Naive thymus-derived CD8-positive, alpha-beta T cell (primary cell): ENCODE results near the gene SLC39A10. TPM values are rescaled to one million over a fixed set of nuclear protein-coding genes. Genes with fewer than 3 reads are reported as not detected.
"Not testable (repeated sequence)": the region's sequence is repeated elsewhere in the genome, so short reads cannot be mapped to it uniquely, and the experiment has no call there.

Experiments used
- ATAC-seq, 2 donors: fragments of 150-1000 bp; cut with Tn5 transposase in 1 of 2; sonication (Bioruptor Pico), chemical (Tn5 transposase) in 1 of 2; 1 replicate in 1 of 2; 2 replicates in 1 of 2; pipeline ENCODE4 v1.10.0; 2021; ENCODE audit warnings: mild to moderate bottlenecking in 2 of 2, moderate library complexity in 2 of 2
- POLR2A ChIA-PET: fragments of 350-600 bp; sonication (Branson Sonifier 250); formaldehyde crosslinking; loops from one replicate; lab custom pipeline; 2021; ENCODE audit warnings: antibody characterized with exemption; lab: Charles Lee
- DNase-seq, 10 donors: peaks; one replicate each; pipeline versions ENCODE4 v3.0.0 to v3.0.0-alpha.2; 2020 to 2022
- H3K27ac Mint-ChIP-seq, 10 donors: one replicate each; pipeline ENCODE4 v1.8.0; 2020 to 2022; ENCODE audit warnings: mild to moderate bottlenecking in 10 of 10, mixed read lengths in 10 of 10, moderate library complexity in 4 of 10, inconsistent platforms in 1 of 10
- H3K27me3 Mint-ChIP-seq, 5 donors: one replicate each; pipeline ENCODE4 v1.8.0; 2021 to 2022; ENCODE audit warnings: mixed read lengths in 5 of 5
- H3K36me3 Mint-ChIP-seq, 3 donors: one replicate each; pipeline ENCODE4 v1.8.0; 2020 to 2022; ENCODE audit warnings: mixed read lengths in 3 of 3, mild to moderate bottlenecking in 2 of 3, inconsistent platforms in 1 of 3
- H3K4me1 Mint-ChIP-seq, 4 donors: one replicate each; pipeline ENCODE4 v1.8.0; 2021 to 2022; ENCODE audit warnings: mixed read lengths in 4 of 4
- H3K4me3 Mint-ChIP-seq, 10 donors: one replicate each; pipeline ENCODE4 v1.8.0; 2020 to 2022; ENCODE audit warnings: mild to moderate bottlenecking in 10 of 10, mixed read lengths in 10 of 10, moderate library complexity in 6 of 10, inconsistent platforms in 1 of 10
- H3K9me3 Mint-ChIP-seq, 9 donors: one replicate each; pipeline ENCODE4 v1.8.0; 2020 to 2022; ENCODE audit warnings: mixed read lengths in 9 of 9, mild to moderate bottlenecking in 3 of 9, inconsistent platforms in 1 of 9, moderate library complexity in 1 of 9
- polyA plus RNA-seq, 3 donors: library from polyadenylated mRNA; unstranded; fragments of 300-500 nt; fragmentation: Illumina TruSeq; gene quantifications; one replicate each; pipeline ENCODE4 v1.2.3, GENCODE V29; 2021
- total RNA-seq, 8 experiments: library from RNA in 2 of 8; stranded (reverse) in 2 of 8; gene quantifications; one replicate each; pipeline ENCODE4 v1.2.3 and lab custom pipeline; 2021 to 2026

The SLC39A10 gene
- total and polyA plus RNA-seq, 5 experiments from 2014 or later = 8.1 to 80.4 (median 14.6) TPM

GRCh38 chr2:195677290-195677689 lies 20.3 kb downstream of the SLC39A10 start:
- H3K27me3 Mint-ChIP-seq = no peaks in the 10 kb centered on the region
- H3K27ac Mint-ChIP-seq = peak overlapping the region in 9 of 10 donors; percentile 5 to 89 (median 78)
- H3K4me1 Mint-ChIP-seq = peaks cover 11 to 53% (median 42%) of the 10 kb centered on the region in 4 donors
- peaks cover 12 to 39% (median 24%) of the 10 kb centered on the region in 3 donors for H3K36me3 Mint-ChIP-seq
- peak in 1 of 10 donors; percentile 29 for DNase-seq
- POLR2A ChIA-PET = no interaction called here
- ATAC-seq = peak; percentile 52 to 56
- peak overlapping the region in 6 of 10 donors; percentile 2 to 62 (median 53) for H3K4me3 Mint-ChIP-seq
- peaks cover 0 to 5% (median 0%) of the 10 kb centered on the region in 9 donors for H3K9me3 Mint-ChIP-seq

DNA sequence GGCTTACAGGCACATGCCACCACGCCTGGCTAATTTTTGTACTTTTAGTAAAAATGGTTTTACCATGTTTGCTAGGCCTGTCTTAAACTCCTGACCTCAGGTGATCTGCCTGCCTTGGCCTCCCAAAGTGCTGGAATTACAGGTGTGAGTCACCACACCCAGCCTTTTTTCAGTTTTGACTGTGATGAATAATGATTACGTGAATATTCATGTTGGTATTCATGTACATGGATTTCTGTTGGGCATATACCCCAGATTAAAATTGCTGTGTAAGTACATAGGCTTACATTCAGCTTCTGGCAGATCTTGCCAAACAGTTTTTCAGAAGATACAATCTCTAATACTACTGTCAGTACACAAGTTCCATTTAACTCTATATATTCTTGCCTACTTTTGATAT lies 20.9 kb downstream of the SLC39A10 start:
- Mint-ChIP-seq H3K27me3 (no peaks in the 10 kb centered on the region), H3K4me1 (peaks cover 11 to 51% (median 42%) of the 10 kb centered on the region in 4 donors), H3K27ac (peak overlapping the region in 6 of 10 donors; percentile 34 to 82 (median 76)), H3K36me3 (peaks cover 12 to 41% (median 24%) of the 10 kb centered on the region in 3 donors), H3K4me3 (peak overlapping the region in 2 of 10 donors; percentile 10 to 41), H3K9me3 (peaks cover 0 to 5% (median 0%) of the 10 kb centered on the region in 9 donors)
- no peak for ATAC-seq
- POLR2A ChIA-PET = no interaction called here
- no peak for DNase-seq

DNA sequence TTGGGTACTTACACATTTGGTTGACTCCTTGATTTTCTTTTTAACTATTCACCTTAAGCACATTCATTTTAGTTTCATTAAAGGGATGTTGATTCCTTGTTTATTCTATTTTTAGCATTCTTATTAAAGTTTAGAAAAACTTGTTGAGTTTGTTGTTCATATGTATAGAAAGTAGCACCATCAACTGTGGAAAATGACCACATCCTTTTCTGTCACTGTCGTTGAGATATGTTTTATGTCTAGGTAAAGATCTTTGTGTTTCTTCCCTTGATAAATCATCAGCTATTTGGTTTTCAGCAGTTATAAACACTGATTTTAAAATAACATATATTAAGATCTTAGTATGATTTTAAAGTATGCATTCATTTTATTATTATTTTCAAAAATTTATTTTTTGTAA lies 25.1 kb downstream of the SLC39A10 start:
- H3K4me3 Mint-ChIP-seq = peak overlapping the region in 1 of 10 donors; percentile 14
- H3K36me3 Mint-ChIP-seq = peaks cover 20 to 59% (median 51%) of the 10 kb centered on the region in 3 donors
- no peaks in the 10 kb centered on the region for H3K27me3 Mint-ChIP-seq
- peaks cover 20 to 63% (median 51%) of the 10 kb centered on the region in 4 donors for H3K4me1 Mint-ChIP-seq
- peaks cover 0 to 5% (median 0%) of the 10 kb centered on the region in 9 donors for H3K9me3 Mint-ChIP-seq
- ATAC-seq (no peak), DNase-seq (no peak)
- no peak overlapping the region for H3K27ac Mint-ChIP-seq
- POLR2A ChIA-PET = no interaction called here

DNA sequence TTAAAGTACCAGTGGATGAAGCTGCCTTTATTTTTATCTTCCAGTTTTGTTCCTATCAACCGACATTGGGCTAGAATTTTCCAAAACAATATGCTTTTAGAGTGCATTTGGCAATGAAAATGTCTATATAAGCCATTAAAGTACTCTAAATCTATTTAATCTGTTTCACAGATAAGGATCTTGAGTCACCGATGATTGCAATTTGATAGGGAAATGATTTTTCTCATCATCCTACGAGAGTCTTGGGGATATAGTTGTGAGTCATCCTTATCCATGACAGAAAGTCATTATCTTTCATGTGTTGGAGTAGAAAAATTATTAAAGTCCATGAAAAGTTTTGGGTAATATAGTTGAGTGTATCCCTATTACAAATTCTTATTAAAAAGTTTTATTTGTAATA lies 26.1 kb downstream of the SLC39A10 start:
- no peak overlapping the region for H3K4me3 Mint-ChIP-seq
- H3K9me3 Mint-ChIP-seq = peaks cover 0 to 5% (median 0%) of the 10 kb centered on the region in 9 donors
- peak overlapping the region in 1 of 10 donors; percentile 16 for H3K27ac Mint-ChIP-seq
- no peaks in the 10 kb centered on the region for H3K27me3 Mint-ChIP-seq
- peaks cover 20 to 62% (median 55%) of the 10 kb centered on the region in 3 donors for H3K36me3 Mint-ChIP-seq
- POLR2A ChIA-PET = no interaction called here
- peaks cover 18 to 66% (median 42%) of the 10 kb centered on the region in 4 donors for H3K4me1 Mint-ChIP-seq
- no peak for DNase-seq
- ATAC-seq = no peak

- POLR2A ChIA-PET = no interaction called here
- H3K27ac Mint-ChIP-seq = peak overlapping the region in 6 of 10 donors; percentile 2 to 70 (median 43)
- no peak for ATAC-seq
- peaks cover 15 to 55% (median 41%) of the 10 kb centered on the region in 4 donors for H3K4me1 Mint-ChIP-seq
- H3K36me3 Mint-ChIP-seq = peaks cover 27 to 68% (median 64%) of the 10 kb centered on the region in 3 donors
- DNase-seq = no peak
- H3K4me3 Mint-ChIP-seq = peak overlapping the region in 1 of 10 donors; percentile 34
- H3K9me3 Mint-ChIP-seq = peaks cover 5 to 19% (median 14%) of the 10 kb centered on the region in 9 donors
- H3K27me3 Mint-ChIP-seq = no peaks in the 10 kb centered on the region
These were observed 29.5 kb downstream of the SLC39A10 start for GRCh38 chr2:195686564-195686963.

GRCh38 chr2:195687320-195688086 lies 30.5 kb downstream of the SLC39A10 start:
- POLR2A ChIA-PET = no interaction called here
- peaks cover 21 to 64% (median 46%) of the 10 kb centered on the region in 4 donors for H3K4me1 Mint-ChIP-seq
- no peak overlapping the region for H3K27ac Mint-ChIP-seq
- DNase-seq = no peak
- peaks cover 36 to 72% (median 68%) of the 10 kb centered on the region in 3 donors for H3K36me3 Mint-ChIP-seq
- no peak overlapping the region for H3K4me3 Mint-ChIP-seq
- no peaks in the 10 kb centered on the region for H3K27me3 Mint-ChIP-seq
- peaks cover 7 to 28% (median 21%) of the 10 kb centered on the region in 9 donors for H3K9me3 Mint-ChIP-seq
- no peak for ATAC-seq

- DNase-seq, POLR2A ChIA-PET, H3K27me3 Mint-ChIP-seq, ATAC-seq: not testable (repeated sequence)
- H3K4me1 Mint-ChIP-seq = peaks cover 20 to 50% (median 47%) of the 10 kb centered on the region in 4 donors
- H3K9me3 Mint-ChIP-seq = peaks cover 12 to 68% (median 39%) of the 10 kb centered on the region in 9 donors
- peak overlapping the region in 1 of 10 donors; percentile 53 for H3K27ac Mint-ChIP-seq
- peak overlapping the region in 3 of 10 donors; percentile 7 to 36 (median 19) for H3K4me3 Mint-ChIP-seq
- H3K36me3 Mint-ChIP-seq = peaks cover 58 to 82% (median 74%) of the 10 kb centered on the region in 3 donors
These were observed 35.5 kb downstream of the SLC39A10 start for GRCh38 chr2:195692531-195692930.

DNA sequence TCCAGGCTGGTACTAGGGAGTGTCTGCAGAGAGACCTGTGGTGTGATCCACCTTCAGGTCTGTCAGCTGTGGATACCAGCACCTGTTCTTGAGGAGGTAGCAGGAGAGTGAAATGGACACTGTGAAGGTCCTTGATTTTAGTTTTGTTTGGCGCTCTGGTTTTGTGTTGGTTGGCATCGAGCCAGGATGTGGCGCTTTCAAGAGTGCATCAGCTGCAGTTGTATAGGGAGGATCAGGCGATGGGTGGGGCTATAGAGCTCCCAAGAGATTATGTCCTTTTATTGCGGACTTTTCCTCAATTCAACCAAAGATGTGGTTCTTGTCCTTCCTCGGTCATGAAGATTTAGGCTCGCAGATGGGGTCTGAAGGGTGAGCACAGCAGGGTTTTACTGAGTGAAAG lies 37.5 kb downstream of the SLC39A10 start:
- peak overlapping the region in 2 of 10 donors; percentile 36 to 44 for H3K4me3 Mint-ChIP-seq
- H3K36me3 Mint-ChIP-seq = peaks cover 76 to 92% (median 81%) of the 10 kb centered on the region in 3 donors
- H3K9me3 Mint-ChIP-seq = peaks cover 19 to 86% (median 53%) of the 10 kb centered on the region in 9 donors
- DNase-seq (no peak), ATAC-seq (no peak)
- peaks cover 24 to 65% (median 52%) of the 10 kb centered on the region in 4 donors for H3K4me1 Mint-ChIP-seq
- peak overlapping the region in 3 of 10 donors; percentile 24 to 44 (median 38) for H3K27ac Mint-ChIP-seq
- POLR2A ChIA-PET = no interaction called here
- H3K27me3 Mint-ChIP-seq = no peaks in the 10 kb centered on the region

DNA sequence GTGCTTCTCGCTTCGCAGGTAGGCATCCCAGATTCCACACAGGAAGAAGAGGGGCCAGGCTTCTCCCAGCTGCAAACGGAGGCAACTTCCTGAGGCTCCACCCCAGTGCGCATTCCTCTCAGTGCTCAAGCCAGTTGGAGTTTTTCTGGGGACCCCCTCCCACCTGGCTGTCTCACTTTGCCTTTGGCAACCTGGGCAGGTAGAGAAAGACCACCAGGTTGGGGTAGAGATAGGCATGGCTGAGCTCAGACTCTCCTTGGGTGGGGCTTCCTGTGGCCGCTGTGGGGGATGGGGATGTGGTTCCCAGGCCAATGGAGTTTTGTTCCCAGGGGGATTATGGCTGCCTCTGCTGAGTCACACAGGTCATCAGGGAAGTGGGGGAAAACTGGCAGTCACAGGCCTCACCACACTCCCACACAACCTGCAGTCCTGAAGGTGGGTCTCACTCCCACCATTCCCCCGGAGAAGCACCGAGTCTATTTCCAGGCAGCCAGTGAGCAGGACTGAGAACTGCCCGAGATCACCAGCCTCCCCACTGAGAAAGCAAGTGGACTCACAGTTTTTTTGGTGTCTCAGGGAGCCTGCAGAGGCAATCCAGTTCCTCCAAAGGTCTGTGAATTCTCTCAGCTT lies 38.1 kb downstream of the SLC39A10 start:
- no peak for DNase-seq
- Mint-ChIP-seq H3K4me1 (peaks cover 24 to 63% (median 52%) of the 10 kb centered on the region in 4 donors), H3K27ac (no peak overlapping the region), H3K4me3 (peak overlapping the region in 1 of 10 donors; percentile 8), H3K9me3 (peaks cover 22 to 89% (median 58%) of the 10 kb centered on the region in 9 donors), H3K36me3 (peaks cover 79 to 92% (median 83%) of the 10 kb centered on the region in 3 donors), H3K27me3 (no peaks in the 10 kb centered on the region)
- ATAC-seq = no peak
- POLR2A ChIA-PET = no interaction called here

- Mint-ChIP-seq H3K36me3 (peaks cover 79 to 90% (median 82%) of the 10 kb centered on the region in 3 donors), H3K9me3 (peaks cover 15 to 89% (median 59%) of the 10 kb centered on the region in 9 donors), H3K27ac (no peak overlapping the region), H3K27me3 (no peaks in the 10 kb centered on the region), H3K4me1 (peaks cover 24 to 57% (median 48%) of the 10 kb centered on the region in 4 donors), H3K4me3 (no peak overlapping the region)
- POLR2A ChIA-PET = no interaction called here
- DNase-seq (no peak), ATAC-seq (no peak)
These were observed 39.0 kb downstream of the SLC39A10 start for GRCh38 chr2:195696012-195696411.

GRCh38 chr2:195697681-195698220 lies 40.7 kb downstream of the SLC39A10 start:
- H3K4me1 Mint-ChIP-seq = peaks cover 20 to 45% (median 40%) of the 10 kb centered on the region in 4 donors
- no peaks in the 10 kb centered on the region for H3K27me3 Mint-ChIP-seq
- H3K4me3 Mint-ChIP-seq = no peak overlapping the region
- H3K9me3 Mint-ChIP-seq = peaks cover 11 to 76% (median 54%) of the 10 kb centered on the region in 9 donors
- DNase-seq = no peak
- no peak for ATAC-seq
- peaks cover 72 to 90% (median 81%) of the 10 kb centered on the region in 3 donors for H3K36me3 Mint-ChIP-seq
- peak overlapping the region in 1 of 10 donors; percentile 69 for H3K27ac Mint-ChIP-seq
- POLR2A ChIA-PET = no interaction called here

DNA sequence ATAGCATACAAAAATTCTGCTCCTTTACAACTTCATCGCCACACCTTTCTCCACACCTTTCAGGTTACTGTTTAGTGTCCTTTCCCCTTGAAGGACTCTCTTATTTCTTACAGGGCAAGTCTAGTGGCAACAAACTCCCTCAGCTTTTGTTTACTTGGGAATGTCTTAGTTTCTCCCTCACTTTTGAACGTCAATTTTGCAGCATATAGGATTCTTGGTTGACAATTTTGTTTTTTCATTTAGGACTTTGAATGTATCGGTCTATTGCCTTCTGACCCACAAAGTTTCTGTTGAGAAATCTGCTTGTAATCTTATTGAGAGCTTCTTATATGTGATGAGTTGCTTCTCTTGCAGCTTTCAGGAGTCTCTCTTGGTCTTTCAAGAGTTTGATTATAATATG lies 43.5 kb downstream of the SLC39A10 start:
- Mint-ChIP-seq H3K4me3 (no peak overlapping the region), H3K27ac (no peak overlapping the region), H3K27me3 (no peaks in the 10 kb centered on the region), H3K4me1 (peaks cover 10 to 30% (median 24%) of the 10 kb centered on the region in 4 donors), H3K9me3 (peaks cover 7 to 55% (median 36%) of the 10 kb centered on the region in 9 donors), H3K36me3 (peaks cover 56 to 78% (median 75%) of the 10 kb centered on the region in 3 donors)
- DNase-seq (no peak), ATAC-seq (no peak)
- POLR2A ChIA-PET = no interaction called here
